ENCODE measurements around the gene TRIB2.

Gene TRIB2

GRCh38 chr2:12674644-12675328 is 42.0 kb upstream of the TRIB2 start:
- Histone ChIP-seq H3K36me3 (replicated peaks; ENCODE audit: low read depth, low read length) (no peaks in the 10 kb centered on the region), H3K4me1 (ENCODE audit: low read length) (no peaks in the 10 kb centered on the region), H4K20me1 (ENCODE audit: insufficient read depth, low read length) (no peaks in the 10 kb centered on the region), H3K9ac (ENCODE audit: low read length) (no peak overlapping the region), H3K27me3 (ENCODE audit: low read depth, low read length) (0 out of 2 replicates have a peak, but pooled peaks cover 3% of the 10 kb centered on the region), H3K4me3 (ENCODE audit: low read length) (no peak overlapping the region), H3K79me2 (ENCODE audit: low read length) (no peaks in the 10 kb centered on the region), H3K27ac (ENCODE audit: low read length) (no peak overlapping the region), H3K9me3 (ENCODE audit: insufficient read depth, low read length) (no peaks in the 10 kb centered on the region), H2AFZ (ENCODE audit: low read depth, low read length) (no peak overlapping the region), H3K4me2 (ENCODE audit: low read length) (no peak overlapping the region)
- TF ChIP-seq CTCF (IDR thresholded peaks at IDR 0.05; ENCODE audit: low read depth, low read length) (no peak), EZH2phosphoT487 (IDR thresholded peaks at IDR 0.05; ENCODE audit: low read depth) (no peak)

- H3K4me2 ChIP-seq (ENCODE audit: low read length), result no peak overlapping the region
- H3K79me2 ChIP-seq (ENCODE audit: low read length), result no peaks in the 10 kb centered on the region
- H3K9ac ChIP-seq (ENCODE audit: low read length), result no peak overlapping the region
- no peaks in the 10 kb centered on the region for H3K36me3 ChIP-seq (replicated peaks; ENCODE audit: low read depth, low read length)
- H3K27ac ChIP-seq (ENCODE audit: low read length), result no peak overlapping the region
- H3K27me3 ChIP-seq (ENCODE audit: low read depth, low read length), result 0 out of 2 replicates have a peak, but pooled peaks cover 3% of the 10 kb centered on the region
- no peak overlapping the region for H3K4me3 ChIP-seq (ENCODE audit: low read length)
- no peaks in the 10 kb centered on the region for H3K4me1 ChIP-seq (ENCODE audit: low read length)
- no peak overlapping the region for H2AFZ ChIP-seq (ENCODE audit: low read depth, low read length)
- H4K20me1 ChIP-seq (ENCODE audit: insufficient read depth, low read length), result no peaks in the 10 kb centered on the region
- no peaks in the 10 kb centered on the region for H3K9me3 ChIP-seq (ENCODE audit: insufficient read depth, low read length)
- TF ChIP-seq CTCF (IDR thresholded peaks at IDR 0.05; ENCODE audit: low read depth, low read length), result no peak
- no peak for TF ChIP-seq EZH2phosphoT487 (IDR thresholded peaks at IDR 0.05; ENCODE audit: low read depth)
Measured at GRCh38 chr2:12675352-12675795, 41.4 kb upstream of the TRIB2 start.

- no peak overlapping the region for H3K9ac ChIP-seq (ENCODE audit: low read length)
- H3K36me3 ChIP-seq (replicated peaks; ENCODE audit: low read depth, low read length), result no peaks in the 10 kb centered on the region
- H3K9me3 ChIP-seq (ENCODE audit: insufficient read depth, low read length), result no peaks in the 10 kb centered on the region
- H3K4me2 ChIP-seq (ENCODE audit: low read length), result no peak overlapping the region
- H3K27me3 ChIP-seq (ENCODE audit: low read depth, low read length), result 0 out of 2 replicates have a peak, but pooled peaks cover 3% of the 10 kb centered on the region
- no peak overlapping the region for H2AFZ ChIP-seq (ENCODE audit: low read depth, low read length)
- H3K4me3 ChIP-seq (ENCODE audit: low read length), result no peak overlapping the region
- H3K79me2 ChIP-seq (ENCODE audit: low read length), result no peaks in the 10 kb centered on the region
- TF ChIP-seq EZH2phosphoT487 (IDR thresholded peaks at IDR 0.05; ENCODE audit: low read depth) (no peak), CTCF (IDR thresholded peaks at IDR 0.05; ENCODE audit: low read depth, low read length) (no peak)
- H3K4me1 ChIP-seq (ENCODE audit: low read length), result no peaks in the 10 kb centered on the region
- H3K27ac ChIP-seq (ENCODE audit: low read length), result no peak overlapping the region
- H4K20me1 ChIP-seq (ENCODE audit: insufficient read depth, low read length), result no peaks in the 10 kb centered on the region
Measured at GRCh38 chr2:12675801-12676200, 40.9 kb upstream of the TRIB2 start.

DNA sequence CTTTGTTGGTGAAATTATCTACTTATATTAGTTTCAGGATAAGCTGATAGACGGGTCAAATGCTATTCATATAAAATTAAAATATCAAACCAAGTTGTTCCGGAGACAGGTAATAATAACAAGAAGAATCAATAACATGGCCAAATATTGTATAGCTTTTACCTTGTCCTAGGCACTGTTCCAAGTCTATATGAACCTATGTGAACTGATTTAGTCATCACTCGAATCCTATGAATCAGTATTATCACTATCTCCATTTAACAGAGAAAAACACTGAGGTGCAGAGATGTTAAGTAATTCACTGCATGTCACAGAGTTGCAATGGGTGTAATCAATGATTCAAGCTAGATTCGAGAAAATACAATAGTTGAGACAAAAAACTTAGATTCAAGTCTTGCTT is 40.0 kb upstream of the TRIB2 start:
- Histone ChIP-seq H3K4me2 (ENCODE audit: low read length) (no peak overlapping the region), H4K20me1 (ENCODE audit: insufficient read depth, low read length) (no peaks in the 10 kb centered on the region), H3K27me3 (ENCODE audit: low read depth, low read length) (0 out of 2 replicates have a peak, but pooled peaks cover 3% of the 10 kb centered on the region), H3K27ac (ENCODE audit: low read length) (no peak overlapping the region), H3K4me3 (ENCODE audit: low read length) (no peak overlapping the region), H3K36me3 (replicated peaks; ENCODE audit: low read depth, low read length) (no peaks in the 10 kb centered on the region), H2AFZ (ENCODE audit: low read depth, low read length) (no peak overlapping the region), H3K9me3 (ENCODE audit: insufficient read depth, low read length) (no peaks in the 10 kb centered on the region), H3K9ac (ENCODE audit: low read length) (no peak overlapping the region), H3K4me1 (ENCODE audit: low read length) (no peaks in the 10 kb centered on the region), H3K79me2 (ENCODE audit: low read length) (no peaks in the 10 kb centered on the region)
- TF ChIP-seq CTCF (IDR thresholded peaks at IDR 0.05; ENCODE audit: low read depth, low read length), result no peak
- no peak for TF ChIP-seq EZH2phosphoT487 (IDR thresholded peaks at IDR 0.05; ENCODE audit: low read depth)

All from OCI-LY3 (cell line).